Natural killer cell treated with Interleukin-12 subunit alpha and Interleukin-12 subunit beta and Interleukin-15 and Interleukin-18, amount 100 ng/mL, for 72 hours (primary cell): ENCODE data around the gene SHE. TPM values are rescaled to one million over a fixed set of nuclear protein-coding genes. Genes with fewer than 3 reads are reported as not detected.
"Not testable (repeated sequence)": the region's sequence is repeated elsewhere in the genome, so short reads cannot be mapped to it uniquely, and the experiment has no call there.

Experiments
- ATAC-seq, 2 donors: fragments of 150-1000 bp; cut with Tn5 transposase in 1 of 2; sonication (Bioruptor Pico), chemical (Tn5 transposase) in 1 of 2; 2 replicates each; pipeline ENCODE4 v1.10.0; 2021
- DNase-seq: peaks from one replicate; pipeline ENCODE4 v3.0.0; 2022; ENCODE audit warnings: low spot score
- H3K27ac Mint-ChIP-seq, 2 donors: 1 replicate in 1 of 2; 2 replicates in 1 of 2; pipeline ENCODE4 v1.8.0; 2022; ENCODE audit warnings: mixed read lengths in 2 of 2, mild to moderate bottlenecking in 1 of 2, moderate library complexity in 1 of 2
- H3K27me3 Mint-ChIP-seq, 2 donors: 1 replicate in 1 of 2; 2 replicates in 1 of 2; pipeline ENCODE4 v1.8.0; 2022; ENCODE audit warnings: mixed read lengths in 2 of 2
- H3K36me3 Mint-ChIP-seq: one replicate; pipeline ENCODE4 v1.8.0; 2022; ENCODE audit warnings: mixed read lengths
- H3K4me1 Mint-ChIP-seq, 2 donors: 1 replicate in 1 of 2; 2 replicates in 1 of 2; pipeline ENCODE4 v1.8.0; 2022; ENCODE audit warnings: low read depth in 2 of 2, mixed read lengths in 2 of 2, mild to moderate bottlenecking in 1 of 2
- H3K4me3 Mint-ChIP-seq: one replicate; pipeline ENCODE4 v1.8.0; 2022; ENCODE audit warnings: mixed read lengths
- H3K9me3 Mint-ChIP-seq: 2 replicates; pipeline ENCODE4 v1.8.0; 2022; ENCODE audit warnings: mixed read lengths
- total RNA-seq, 2 donors: library from RNA; stranded (reverse); gene quantifications; one replicate each; pipeline ENCODE4 v1.2.3, GENCODE V29; 2022

The SHE gene
- total RNA-seq, 2 donors from 2014 or later: 0.19 TPM; not detected in 1

DNA sequence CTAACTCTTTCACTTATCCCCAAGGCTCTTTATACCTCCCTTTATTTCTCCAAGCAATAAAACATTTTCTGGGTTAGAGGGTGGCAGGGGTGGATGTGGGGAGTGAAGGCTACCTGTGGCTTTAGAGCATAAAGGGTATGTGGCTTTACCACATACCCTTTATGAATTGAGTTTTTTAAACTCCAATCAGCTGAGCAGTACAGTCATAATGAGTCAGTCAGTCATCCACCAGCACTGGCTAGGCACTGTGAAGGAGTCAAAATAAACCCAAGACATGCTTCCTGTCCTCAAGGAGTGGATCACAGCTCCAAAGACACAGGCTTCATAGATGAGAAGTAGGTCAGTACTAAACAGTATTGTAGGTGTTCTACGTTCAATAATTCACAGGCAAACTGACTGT, 2.8 kb downstream of the SHE start:
- no peak overlapping the region for H3K27ac Mint-ChIP-seq
- H3K27me3 Mint-ChIP-seq: peaks cover 20 to 29% of the 10 kb centered on the region in 2 donors
- H3K4me1 Mint-ChIP-seq: peaks cover 21 to 26% of the 10 kb centered on the region in 2 donors
- H3K36me3 Mint-ChIP-seq: peaks cover 9% of the 10 kb centered on the region
- ATAC-seq (peak; percentile 67 to 85), DNase-seq (no peak)
- peak overlapping the region; percentile 39 for H3K4me3 Mint-ChIP-seq
- no peaks in the 10 kb centered on the region for H3K9me3 Mint-ChIP-seq

DNA sequence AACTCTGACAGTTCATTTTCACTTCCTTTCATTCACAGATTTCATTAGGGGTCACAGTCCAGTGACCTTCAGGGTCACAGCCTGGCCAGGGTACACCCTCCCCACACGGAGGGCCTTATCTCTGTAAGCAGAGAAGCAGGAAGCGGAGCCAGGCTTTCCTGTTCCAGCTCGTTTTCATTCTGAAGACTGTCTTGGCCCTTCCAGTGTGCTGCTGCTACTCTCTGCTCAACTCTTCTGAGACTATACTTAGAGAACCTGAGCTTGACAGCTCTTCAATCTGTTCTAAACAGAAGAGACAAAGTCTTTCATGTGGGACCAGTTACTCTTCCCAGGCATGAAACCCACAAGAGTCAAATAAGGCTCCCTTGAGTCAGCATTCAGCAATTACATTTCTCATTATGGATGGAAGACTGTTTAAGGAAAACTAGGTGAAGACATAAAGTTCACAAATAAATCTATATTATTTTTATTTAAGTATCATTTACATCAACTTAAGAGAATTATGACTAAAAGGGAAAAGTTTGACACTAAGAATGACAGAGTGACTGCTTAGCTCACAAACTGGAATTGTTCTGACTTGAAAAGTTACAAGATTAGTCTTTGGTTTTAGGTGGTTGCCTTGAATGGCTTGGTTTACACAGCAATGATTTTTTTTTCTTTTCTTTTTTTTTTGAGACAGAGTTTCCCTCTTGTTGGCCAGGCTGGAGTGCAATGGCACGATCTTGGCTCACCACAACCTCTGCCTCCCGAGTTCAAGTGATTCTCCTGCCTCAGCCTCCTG, 5.0 kb downstream of the SHE start:
- Mint-ChIP-seq H3K27me3 (peaks cover 15 to 20% of the 10 kb centered on the region in 2 donors), H3K4me3 (no peak overlapping the region), H3K9me3 (no peaks in the 10 kb centered on the region), H3K36me3 (peaks cover 9% of the 10 kb centered on the region), H3K27ac (peak overlapping the region in 1 of 2 donors; percentile 59), H3K4me1 (peaks cover 36% of the 10 kb centered on the region in 2 donors)
- DNase-seq (no peak), ATAC-seq (no peak)

DNA sequence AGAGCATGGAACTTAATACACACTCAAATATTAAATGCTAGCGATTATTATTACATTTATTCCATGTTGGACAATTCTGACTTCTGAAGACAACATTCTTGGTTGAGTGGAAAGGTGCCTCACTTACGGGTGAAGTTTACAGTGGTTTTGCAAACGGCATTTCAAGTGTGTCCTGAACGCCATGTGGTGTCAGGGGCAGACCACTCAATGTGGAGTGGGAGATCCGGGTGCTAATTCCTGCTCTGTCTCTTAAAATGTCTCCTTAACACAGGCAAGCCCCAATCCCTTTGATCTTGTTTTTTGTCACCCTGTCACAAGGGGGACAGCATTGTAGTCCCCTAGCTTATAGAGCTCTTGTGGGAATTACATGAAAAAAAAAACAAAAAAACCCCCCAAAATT, 5.8 kb downstream of the SHE start:
- H3K9me3 Mint-ChIP-seq: no peaks in the 10 kb centered on the region
- H3K27ac Mint-ChIP-seq: no peak overlapping the region
- H3K27me3 Mint-ChIP-seq: peaks cover 14 to 19% of the 10 kb centered on the region in 2 donors
- DNase-seq: no peak
- no peak for ATAC-seq
- peaks cover 9% of the 10 kb centered on the region for H3K36me3 Mint-ChIP-seq
- peaks cover 36 to 39% of the 10 kb centered on the region in 2 donors for H3K4me1 Mint-ChIP-seq
- no peak overlapping the region for H3K4me3 Mint-ChIP-seq

DNA sequence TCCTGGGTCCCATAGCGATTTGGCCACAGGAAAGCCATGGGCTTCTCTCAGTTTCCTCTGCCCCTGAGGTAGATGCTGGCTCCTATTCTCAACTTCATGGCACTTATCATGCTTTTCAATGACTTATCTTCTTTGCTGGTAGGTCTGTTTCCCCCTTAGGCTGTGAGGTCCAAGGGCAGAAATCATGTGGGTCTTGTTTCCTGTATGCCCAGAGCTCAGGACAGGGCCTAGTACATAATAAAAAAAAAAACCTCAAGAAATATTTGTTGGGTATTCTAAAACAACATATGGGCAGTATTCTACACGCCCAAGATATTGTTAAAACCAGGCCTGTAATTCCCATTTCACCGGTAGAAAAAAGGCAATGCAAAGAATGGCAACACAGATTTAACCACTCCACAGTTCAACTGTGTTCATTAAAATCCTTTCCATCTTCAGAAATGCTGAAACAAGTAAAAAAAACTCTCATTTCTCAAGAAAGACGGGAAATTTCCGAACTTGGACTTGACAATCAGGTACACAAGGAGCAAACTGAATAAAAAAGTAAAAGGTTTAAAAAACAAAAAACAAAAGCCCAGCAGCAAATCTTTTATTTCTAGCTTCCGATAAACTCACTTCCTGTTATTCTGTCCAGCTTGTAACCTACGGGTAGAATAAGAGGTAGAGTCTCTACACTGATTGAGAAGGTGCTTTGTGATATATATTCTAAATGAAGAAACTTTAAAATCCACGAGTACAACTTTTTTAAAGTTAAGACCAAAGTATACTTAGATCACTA, 6.5 kb downstream of the SHE start:
- peaks cover 6% of the 10 kb centered on the region for H3K36me3 Mint-ChIP-seq
- H3K27ac Mint-ChIP-seq: no peak overlapping the region
- ATAC-seq: no peak
- no peak overlapping the region for H3K4me3 Mint-ChIP-seq
- DNase-seq: no peak
- no peaks in the 10 kb centered on the region for H3K9me3 Mint-ChIP-seq
- peaks cover 34 to 37% of the 10 kb centered on the region in 2 donors for H3K4me1 Mint-ChIP-seq
- peaks cover 10 to 12% of the 10 kb centered on the region in 2 donors for H3K27me3 Mint-ChIP-seq

DNA sequence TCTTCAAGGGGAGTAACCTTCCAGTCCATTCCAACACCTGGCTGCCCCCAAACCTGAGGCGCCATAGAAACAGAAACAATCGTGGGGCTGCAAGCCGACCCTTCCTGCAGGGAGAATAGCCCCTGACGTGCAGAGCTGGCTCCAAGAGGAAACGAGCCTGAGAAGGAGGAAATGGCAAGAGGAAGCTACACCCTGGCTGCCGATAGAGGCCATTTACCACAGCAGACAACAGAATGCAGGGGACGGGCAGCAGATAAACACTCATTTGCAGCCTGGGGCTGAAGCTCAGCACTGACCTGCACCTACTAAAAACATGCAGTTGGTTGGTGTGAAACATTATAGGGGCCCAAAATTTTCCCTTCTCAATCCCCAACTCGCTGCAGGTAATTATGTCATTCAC, 8.9 kb downstream of the SHE start:
- no peaks in the 10 kb centered on the region for H3K9me3 Mint-ChIP-seq
- peak; percentile 52 to 57 for ATAC-seq
- H3K27me3 Mint-ChIP-seq: no peaks in the 10 kb centered on the region
- no peak for DNase-seq
- H3K27ac Mint-ChIP-seq: peak overlapping the region in 1 of 2 donors; percentile 64
- peak overlapping the region; percentile 32 for H3K4me3 Mint-ChIP-seq
- H3K4me1 Mint-ChIP-seq: peaks cover 15 to 23% of the 10 kb centered on the region in 2 donors
- no peaks in the 10 kb centered on the region for H3K36me3 Mint-ChIP-seq

DNA sequence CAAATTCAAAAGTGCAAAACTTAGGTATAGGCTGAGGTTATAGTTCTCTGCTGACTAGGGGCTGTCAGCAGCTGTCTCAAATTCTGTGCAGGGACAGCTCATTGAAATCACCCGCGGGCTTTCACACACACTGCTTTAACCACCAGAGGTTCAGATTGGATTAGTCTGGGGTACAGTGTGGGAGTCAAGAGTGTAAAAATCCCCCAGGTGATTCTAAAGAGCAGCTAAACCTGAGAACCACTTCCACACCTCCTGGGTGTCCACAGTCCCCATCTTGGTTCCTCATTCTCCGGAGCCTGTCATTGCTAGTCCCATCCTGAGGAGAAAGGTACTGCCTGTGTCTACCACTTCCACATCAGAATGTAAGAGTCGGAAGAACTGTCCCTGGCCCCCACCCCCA, 10.1 kb downstream of the SHE start:
- no peaks in the 10 kb centered on the region for H3K27me3 Mint-ChIP-seq
- DNase-seq: no peak

DNA sequence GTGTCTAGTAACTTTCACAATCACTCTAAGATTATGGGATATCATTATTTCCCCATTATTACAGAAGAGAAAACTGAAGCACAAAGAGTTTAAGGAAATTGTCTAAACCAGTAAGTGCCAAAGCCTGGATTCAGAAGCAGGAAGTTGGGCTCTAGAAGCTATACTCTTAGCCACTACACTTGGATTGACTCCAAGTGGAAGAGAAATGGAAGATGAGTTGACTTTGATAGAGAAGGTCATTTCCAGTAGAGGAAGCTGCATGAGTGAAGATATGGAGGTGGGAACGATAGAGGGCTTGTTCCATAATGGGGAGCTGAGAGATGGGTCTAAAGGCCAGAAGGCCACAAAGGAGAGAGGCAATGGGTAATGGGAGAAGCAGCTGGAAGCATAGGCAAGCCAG, 11.9 kb downstream of the SHE start:
- Mint-ChIP-seq H3K27me3 (no peaks in the 10 kb centered on the region), H3K4me1 (peaks cover 20 to 21% of the 10 kb centered on the region in 2 donors), H3K27ac (no peak overlapping the region), H3K36me3 (no peaks in the 10 kb centered on the region), H3K4me3 (no peak overlapping the region), H3K9me3 (no peaks in the 10 kb centered on the region)
- no peak for DNase-seq
- no peak for ATAC-seq

More for the DNA sequence above, 10.1 kb downstream of the SHE start:
- no peak for ATAC-seq
- Mint-ChIP-seq H3K4me1 (peaks cover 15 to 22% of the 10 kb centered on the region in 2 donors), H3K36me3 (no peaks in the 10 kb centered on the region), H3K27ac (no peak overlapping the region), H3K4me3 (no peak overlapping the region), H3K9me3 (no peaks in the 10 kb centered on the region)

DNA sequence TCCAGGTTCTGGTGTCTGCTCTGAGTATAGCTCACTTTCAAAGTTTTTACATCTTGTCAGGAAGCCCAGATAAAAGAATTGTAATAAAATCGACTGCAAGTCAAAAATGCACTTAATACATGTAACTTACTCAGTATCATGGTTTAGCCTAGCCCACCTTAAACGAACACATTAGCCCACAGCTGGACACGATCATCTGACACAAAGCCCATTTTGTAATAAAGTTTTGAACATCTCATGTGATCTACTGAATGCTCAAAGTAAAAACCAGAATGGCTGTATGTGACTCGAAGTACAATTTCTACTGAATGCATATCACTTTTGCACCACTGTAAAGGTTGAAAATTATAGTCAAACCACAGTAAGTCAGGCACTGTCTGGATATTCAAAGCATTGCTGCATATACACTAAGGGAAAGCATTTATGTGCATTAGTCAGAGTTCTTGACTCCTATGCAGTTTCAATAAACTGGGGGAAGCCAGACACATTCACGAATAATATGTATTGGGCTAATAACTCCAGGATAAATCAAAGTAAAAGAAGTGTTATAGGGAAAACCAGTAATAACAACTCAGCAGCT, 12.4 kb downstream of the SHE start:
- Mint-ChIP-seq H3K27me3 (no peaks in the 10 kb centered on the region), H3K36me3 (no peaks in the 10 kb centered on the region), H3K27ac (no peak overlapping the region), H3K4me1 (peaks cover 20 to 21% of the 10 kb centered on the region in 2 donors), H3K4me3 (no peak overlapping the region), H3K9me3 (no peaks in the 10 kb centered on the region)
- ATAC-seq (no peak), DNase-seq (no peak)

DNA sequence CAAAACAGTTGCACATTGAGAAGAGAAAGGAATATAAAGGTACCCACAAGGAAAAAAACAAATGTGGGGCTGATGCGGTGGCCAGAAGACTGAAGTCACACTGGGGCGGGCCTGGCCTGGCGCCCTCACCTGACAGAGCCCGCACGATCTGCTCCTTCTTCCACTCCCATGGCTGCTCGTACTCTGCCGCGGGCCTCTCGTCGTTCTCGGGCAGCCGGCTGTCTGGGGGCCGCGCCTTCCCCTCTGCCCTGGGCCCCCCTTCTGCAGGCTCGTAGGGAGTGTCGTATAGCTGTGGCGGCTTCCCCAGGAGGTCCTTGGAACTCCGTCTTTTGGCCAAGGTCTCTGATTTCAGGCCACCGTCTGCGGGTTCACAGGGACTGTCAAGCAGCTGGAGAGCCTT, 13.3 kb downstream of the SHE start:
- Mint-ChIP-seq H3K4me1 (peaks cover 20 to 21% of the 10 kb centered on the region in 2 donors), H3K4me3 (no peak overlapping the region), H3K27me3 (no peaks in the 10 kb centered on the region), H3K9me3 (no peaks in the 10 kb centered on the region), H3K36me3 (no peaks in the 10 kb centered on the region), H3K27ac (no peak overlapping the region)
- DNase-seq (no peak), ATAC-seq (no peak)

DNA sequence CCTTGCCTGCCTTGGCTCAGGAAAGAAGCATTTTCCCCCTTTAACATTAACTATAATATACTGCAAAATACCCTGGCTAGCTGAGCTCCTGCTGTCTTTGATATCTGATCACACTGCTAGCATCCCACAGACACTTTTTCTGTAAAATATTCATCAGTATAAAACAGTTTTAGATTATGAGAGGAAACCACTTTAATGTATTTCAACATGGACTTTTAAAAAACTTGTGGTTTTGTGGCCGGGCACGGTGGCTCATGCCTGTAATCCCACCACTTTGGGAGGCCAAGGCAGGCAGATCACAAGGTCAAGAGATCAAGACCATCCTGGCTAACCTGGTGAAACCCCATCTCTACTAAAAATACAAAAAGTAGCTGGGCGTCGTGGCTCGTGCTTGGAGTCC, 15.5 kb downstream of the SHE start:
- not testable (repeated sequence) for H3K27ac Mint-ChIP-seq, H3K27me3 Mint-ChIP-seq, H3K9me3 Mint-ChIP-seq, H3K36me3 Mint-ChIP-seq, DNase-seq, ATAC-seq, H3K4me3 Mint-ChIP-seq
- H3K4me1 Mint-ChIP-seq: peaks cover 5 to 10% of the 10 kb centered on the region in 2 donors

DNA sequence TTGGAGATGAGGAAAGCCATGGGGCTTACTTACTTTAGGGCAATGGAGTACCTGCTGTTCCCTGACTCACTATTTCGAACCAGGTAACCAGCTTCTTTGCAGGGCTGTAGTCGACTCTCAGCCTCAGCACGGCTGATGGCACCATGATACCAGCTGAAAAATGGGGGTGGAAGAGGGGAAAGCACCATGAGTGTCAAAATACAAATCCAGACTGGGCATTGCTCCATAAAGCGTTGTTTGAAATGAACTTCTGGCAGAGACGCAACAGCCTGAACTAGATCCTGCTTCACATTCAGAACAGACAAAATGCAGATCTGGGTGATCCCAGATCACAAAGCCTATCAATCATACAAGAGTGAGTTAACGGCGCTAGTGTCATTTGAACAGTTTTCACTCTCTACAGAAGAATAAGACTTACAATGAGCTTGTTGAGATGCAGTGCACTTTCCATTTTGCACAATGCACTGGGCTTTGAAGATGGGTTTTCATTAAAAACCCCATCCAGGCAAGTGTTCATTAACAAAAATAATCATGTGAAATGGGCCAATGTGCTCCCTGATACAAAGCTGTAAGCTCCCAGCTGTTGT, 16.2 kb downstream of the SHE start:
- no peak overlapping the region for H3K4me3 Mint-ChIP-seq
- peaks cover 5% of the 10 kb centered on the region in 2 donors for H3K4me1 Mint-ChIP-seq
- ATAC-seq (no peak), DNase-seq (no peak)
- H3K27me3 Mint-ChIP-seq: peaks cover 0 to 3% of the 10 kb centered on the region in 2 donors
- H3K9me3 Mint-ChIP-seq: no peaks in the 10 kb centered on the region
- no peaks in the 10 kb centered on the region for H3K36me3 Mint-ChIP-seq
- no peak overlapping the region for H3K27ac Mint-ChIP-seq

DNA sequence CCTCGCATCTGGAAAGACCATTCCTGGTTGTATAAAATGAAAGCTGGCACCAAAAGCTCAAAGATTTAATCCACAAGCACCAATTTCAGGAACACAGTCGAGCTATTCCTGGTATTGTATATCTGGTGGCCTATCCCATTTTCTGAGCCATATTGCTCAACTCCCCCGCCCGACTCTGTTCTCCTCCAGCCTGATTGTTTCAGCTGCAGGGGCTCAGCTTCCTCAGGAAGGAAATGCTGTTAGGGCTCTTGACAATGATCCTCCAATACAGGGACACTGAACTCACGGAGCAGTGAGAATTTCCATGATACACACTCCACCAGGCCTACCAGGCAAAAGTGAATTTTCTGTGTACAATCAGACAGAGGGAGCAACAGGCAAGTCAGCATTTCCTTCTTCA, 17.1 kb downstream of the SHE start:
- Mint-ChIP-seq H3K4me1 (peaks cover 2 to 5% of the 10 kb centered on the region in 2 donors), H3K4me3 (no peak overlapping the region), H3K9me3 (no peaks in the 10 kb centered on the region), H3K27ac (no peak overlapping the region), H3K27me3 (peaks cover 0 to 3% of the 10 kb centered on the region in 2 donors), H3K36me3 (no peaks in the 10 kb centered on the region)
- ATAC-seq (no peak), DNase-seq (no peak)

DNA sequence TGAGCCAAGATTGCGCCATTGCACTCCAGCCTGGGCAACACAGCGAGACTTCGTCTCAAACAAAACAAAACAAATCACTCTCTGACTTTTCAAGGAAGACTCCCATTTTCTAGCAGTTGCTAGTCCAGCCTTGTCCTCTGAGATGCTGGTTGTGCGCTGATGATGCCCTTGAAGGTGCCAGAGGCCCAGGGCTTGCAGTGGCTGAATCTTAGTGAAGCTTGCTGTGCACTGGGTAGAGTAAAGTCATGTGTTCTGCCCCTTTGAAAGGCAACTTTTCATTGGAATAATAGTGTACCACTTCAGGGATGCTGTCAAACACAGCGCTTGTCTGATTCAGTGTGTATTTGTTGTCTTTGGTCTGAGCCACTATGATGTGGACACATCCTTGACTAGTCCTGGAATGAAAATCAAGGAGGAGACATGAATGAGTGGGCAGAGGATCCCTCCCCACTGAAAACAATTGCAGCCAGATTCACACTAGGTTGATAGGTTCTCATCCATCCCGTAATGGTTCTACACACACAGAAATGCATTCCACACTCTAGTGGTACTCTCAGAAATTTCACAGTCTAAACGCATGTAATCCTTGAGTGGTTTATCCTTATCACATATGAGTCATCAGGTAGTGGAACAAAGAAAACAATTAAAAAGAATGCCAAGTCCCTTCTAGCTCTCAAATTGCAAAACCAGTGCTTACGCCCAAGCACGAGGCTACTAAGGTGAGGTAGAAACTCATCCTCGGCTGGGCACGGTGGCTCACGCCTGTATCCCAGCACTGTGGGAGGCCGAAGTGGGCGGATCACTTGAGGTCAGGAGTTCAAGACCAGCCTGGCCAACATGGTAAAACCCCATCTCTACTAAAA, 18.0 kb downstream of the SHE start:
- ATAC-seq (no peak), DNase-seq (no peak)
- Mint-ChIP-seq H3K4me3 (no peak overlapping the region), H3K27ac (no peak overlapping the region), H3K36me3 (no peaks in the 10 kb centered on the region), H3K4me1 (peaks cover 5 to 6% of the 10 kb centered on the region in 2 donors), H3K9me3 (no peaks in the 10 kb centered on the region), H3K27me3 (peaks cover 0 to 3% of the 10 kb centered on the region in 2 donors)
